Measurements from ENCODE around the gene CD209.

DNA sequence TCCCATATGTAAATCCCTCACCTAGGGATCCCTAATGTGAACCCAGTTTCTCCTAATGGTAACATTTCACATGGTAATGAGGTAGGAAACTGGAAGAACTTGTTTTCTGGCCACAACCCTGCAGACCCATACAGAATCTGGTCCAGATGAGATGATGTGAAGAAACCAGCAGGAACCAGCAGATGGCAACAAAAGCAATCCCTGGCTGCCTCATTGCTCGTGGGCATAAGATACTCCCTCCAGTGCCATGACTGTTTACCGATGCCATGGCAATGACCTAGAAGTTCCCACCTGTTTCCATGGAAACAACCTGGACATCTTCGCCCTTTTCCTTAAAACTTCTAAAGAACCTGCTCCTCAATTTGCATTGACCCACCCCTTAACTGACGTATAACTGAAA, 1.4 kb upstream of the CD209 start:
- TF ChIP-seq, protein P1, sequence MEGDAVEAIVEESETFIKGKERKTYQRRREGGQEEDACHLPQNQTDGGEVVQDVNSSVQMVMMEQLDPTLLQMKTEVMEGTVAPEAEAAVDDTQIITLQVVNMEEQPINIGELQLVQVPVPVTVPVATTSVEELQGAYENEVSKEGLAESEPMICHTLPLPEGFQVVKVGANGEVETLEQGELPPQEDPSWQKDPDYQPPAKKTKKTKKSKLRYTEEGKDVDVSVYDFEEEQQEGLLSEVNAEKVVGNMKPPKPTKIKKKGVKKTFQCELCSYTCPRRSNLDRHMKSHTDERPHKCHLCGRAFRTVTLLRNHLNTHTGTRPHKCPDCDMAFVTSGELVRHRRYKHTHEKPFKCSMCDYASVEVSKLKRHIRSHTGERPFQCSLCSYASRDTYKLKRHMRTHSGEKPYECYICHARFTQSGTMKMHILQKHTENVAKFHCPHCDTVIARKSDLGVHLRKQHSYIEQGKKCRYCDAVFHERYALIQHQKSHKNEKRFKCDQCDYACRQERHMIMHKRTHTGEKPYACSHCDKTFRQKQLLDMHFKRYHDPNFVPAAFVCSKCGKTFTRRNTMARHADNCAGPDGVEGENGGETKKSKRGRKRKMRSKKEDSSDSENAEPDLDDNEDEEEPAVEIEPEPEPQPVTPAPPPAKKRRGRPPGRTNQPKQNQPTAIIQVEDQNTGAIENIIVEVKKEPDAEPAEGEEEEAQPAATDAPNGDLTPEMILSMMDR (conservative IDR thresholded peaks at IDR 0.05; ENCODE audit: low read length), result peak; percentile 59
- TF ChIP-seq EZH2phosphoT487 (IDR thresholded peaks at IDR 0.05; ENCODE audit: borderline replicate concordance, low read depth, low read length), result no peak
